Common myeloid progenitor, CD34-positive (primary cell): ENCODE measurements around the gene OTUD7B.

ENCODE experiments used
- CTCF ChIA-PET: fragments of 350-600 bp; sonication (Branson Sonifier 250); formaldehyde crosslinking; loops from one replicate; lab custom pipeline; 2021; ENCODE audit warnings: antibody characterized with exemption; lab: Charles Lee
- POLR2A ChIA-PET: fragments of 350-600 bp; sonication (Branson Sonifier 250); formaldehyde crosslinking; loops from one replicate; lab custom pipeline; 2021; ENCODE audit warnings: antibody characterized with exemption; lab: Charles Lee
- DNase-seq, 3 donors: peaks; one replicate each; pipeline versions ENCODE4 v3.0.0 to v3.0.0-alpha.2; 2013
- H3K27ac ChIP-seq, 2 experiments: 1 replicate in 1 of 2; 2 replicates in 1 of 2; pipeline ENCODE4 v1.7.0; 2013; ENCODE audit warnings: inconsistent platforms in 2 of 2, low read length in 2 of 2, mild to moderate bottlenecking in 2 of 2, low read depth in 1 of 2, moderate library complexity in 1 of 2; ENCODE audit not compliant: severe bottlenecking in 2 of 2, insufficient read depth in 1 of 2, poor library complexity in 1 of 2
- H3K27me3 ChIP-seq, 5 experiments: replicated peaks in 2 of 5; 1 replicate in 3 of 5; 2 replicates in 2 of 5; pipeline versions ENCODE4 v1.6.1 to v1.7.0; 2013; ENCODE audit warnings: low read length in 4 of 5, mild to moderate bottlenecking in 2 of 5, moderate library complexity in 2 of 5, inconsistent platforms in 1 of 5; ENCODE audit not compliant: insufficient read depth in 5 of 5, control insufficient read depth in 4 of 5
- H3K36me3 ChIP-seq, 4 experiments: 1 replicate in 2 of 4; 2 replicates in 2 of 4; pipeline versions ENCODE4 v1.6.1 to v1.7.0; 2013; ENCODE audit warnings: low read length in 3 of 4, control low read depth in 1 of 4, mild to moderate bottlenecking in 1 of 4; ENCODE audit not compliant: control insufficient read depth in 4 of 4, insufficient read depth in 4 of 4
- H3K4me1 ChIP-seq, 4 experiments: 1 replicate in 3 of 4; 2 replicates in 1 of 4; pipeline versions ENCODE4 v1.6.1 to v1.7.1; 2013; ENCODE audit warnings: low read length in 3 of 4, mild to moderate bottlenecking in 3 of 4, control low read depth in 1 of 4, inconsistent platforms in 1 of 4, moderate library complexity in 1 of 4; ENCODE audit not compliant: control insufficient read depth in 4 of 4, insufficient read depth in 4 of 4; ENCODE audit errors: control extremely low read depth in 1 of 4
- H3K4me3 ChIP-seq, 7 experiments: 1 replicate in 4 of 7; 2 replicates in 3 of 7; pipeline versions ENCODE4 v1.5.1 to v1.7.0; 2013; ENCODE audit warnings: mild to moderate bottlenecking in 7 of 7, low read length in 6 of 7, moderate library complexity in 6 of 7, inconsistent platforms in 2 of 7, low read depth in 2 of 7, control low read depth in 1 of 7; ENCODE audit not compliant: insufficient read depth in 4 of 7, control insufficient read depth in 1 of 7; ENCODE audit errors: extremely low read depth in 1 of 7
- H3K9me3 ChIP-seq, 5 experiments: 1 replicate in 4 of 5; 2 replicates in 1 of 5; pipeline versions ENCODE4 v1.6.1 to v1.7.1; 2013; ENCODE audit warnings: low read length in 4 of 5, mild to moderate bottlenecking in 2 of 5, inconsistent platforms in 1 of 5, low read depth in 1 of 5, moderate library complexity in 1 of 5; ENCODE audit not compliant: control insufficient read depth in 4 of 5, insufficient read depth in 2 of 5; ENCODE audit errors: control extremely low read depth in 1 of 5
- WGBS: methylation state at CpG from one replicate; pipeline ENCODE4 v1.1.5; 2013; ENCODE audit not compliant: insufficient coverage; 5-methylcytosine and 5-hydroxymethylcytosine counted together

Gene OTUD7B

DNA sequence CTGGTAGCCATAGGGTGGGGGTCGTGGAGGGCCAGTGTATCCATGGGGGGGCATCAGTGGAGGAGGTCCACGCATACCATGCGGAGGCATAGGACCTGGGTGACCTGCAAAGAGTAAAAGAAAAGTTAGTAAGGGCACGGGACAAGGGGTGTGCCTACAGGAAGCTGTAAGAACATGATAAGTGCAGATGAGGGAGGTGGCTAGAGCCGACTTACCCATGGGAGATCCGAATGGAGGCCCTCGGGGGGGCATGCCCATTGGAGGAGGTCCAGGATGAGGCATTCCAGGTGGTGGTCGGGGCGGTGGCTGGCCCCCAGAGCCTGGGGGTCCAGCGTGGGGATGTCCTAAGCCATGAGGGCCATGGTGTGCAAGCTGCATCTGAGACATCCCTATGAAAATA is 86.9 kb downstream of the OTUD7B start:
- ChIA-PET POLR2A (no interaction called here), CTCF (no interaction called here)
- Histone ChIP-seq H3K4me3 (no peak overlapping the region), H3K36me3 (peaks cover 12 to 51% (median 39%) of the 10 kb centered on the region in 4 experiments), H3K4me1 (peaks cover 5 to 24% (median 17%) of the 10 kb centered on the region in 4 experiments), H3K27ac (no peak overlapping the region), H3K27me3 (no peaks in the 10 kb centered on the region), H3K9me3 (no peaks in the 10 kb centered on the region)
- DNase-seq: no peak
- 89% methylated on average over 10 of the region's 10 CpGs for WGBS

DNA sequence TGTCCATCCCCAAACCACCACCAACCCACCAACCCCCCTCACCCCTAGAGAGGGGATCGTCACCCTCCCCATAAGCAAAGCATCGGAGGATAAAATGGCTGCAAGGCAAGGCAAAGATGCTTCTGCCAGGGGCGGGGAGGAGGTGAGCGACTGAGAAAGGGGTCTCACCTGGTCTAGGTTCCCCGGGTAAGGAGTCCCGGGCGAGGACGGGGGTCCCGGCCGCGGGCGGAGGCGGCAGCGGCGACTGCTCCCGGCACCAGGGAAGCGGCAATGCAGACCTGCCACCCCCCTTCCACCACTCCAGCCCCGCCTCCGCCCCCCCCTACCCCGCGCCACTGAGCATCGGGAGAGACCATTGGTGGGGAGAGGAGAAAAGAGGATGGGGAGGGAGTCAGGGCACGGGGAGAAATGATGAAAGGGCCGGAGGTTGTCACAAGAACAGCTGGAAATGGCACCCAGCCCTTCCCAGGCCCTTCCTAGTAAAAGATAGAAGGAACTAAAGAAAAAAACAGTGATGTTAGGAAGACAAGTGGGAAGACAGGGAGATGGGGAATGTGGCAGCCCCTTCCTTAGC is 92.9 kb downstream of the OTUD7B start, which contains the start of gene SV2A:
Gene SV2A (minus strand): TSS at position 274 of the 574 bp plus-strand sequence. CDS start 4,004 bp downstream, outside the sequence.
- ChIA-PET CTCF (no interaction called here), POLR2A (interaction anchor here (0.6 kb wide), 1 partner anchor 28 kb away, joined by 4 read pairs; no protein-coding TSS in a partner anchor)
- Histone ChIP-seq H3K27me3 (no peaks in the 10 kb centered on the region), H3K36me3 (peaks cover 5 to 16% (median 11%) of the 10 kb centered on the region in 4 experiments), H3K27ac (peak within 1 kb of the TSS in 1 of 2 experiments; percentile 72), H3K9me3 (no peaks in the 10 kb centered on the region), H3K4me1 (peaks cover 8 to 41% (median 35%) of the 10 kb centered on the region in 4 experiments), H3K4me3 (peak within 1 kb of the TSS; percentile 58 to 97 (median 81))
- WGBS: under 1% methylated on average over 14 of the region's 24 CpGs
- DNase-seq: peak; percentile 58 to 79 (median 76)

DNA sequence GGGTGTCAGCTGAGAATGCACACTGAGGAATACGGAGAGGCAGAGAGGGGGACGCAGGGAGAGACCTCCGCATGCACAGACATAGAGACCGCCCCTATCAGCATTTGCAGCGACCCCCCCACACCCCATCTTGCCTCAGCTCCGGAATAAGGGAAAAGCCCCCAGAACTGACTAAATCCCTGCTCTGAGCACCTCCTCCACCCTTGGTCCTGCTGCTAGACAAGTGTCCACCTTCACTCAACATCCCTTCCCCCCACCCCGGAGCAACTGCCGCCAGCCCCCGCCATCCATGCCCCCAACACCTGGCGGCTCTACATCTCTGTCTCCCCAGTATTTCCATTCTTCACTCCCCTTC is 93.7 kb downstream of the OTUD7B start:
- ChIA-PET POLR2A (interaction anchor here (1.6 to 1.9 kb wide), 2 partner anchors 11 to 29 kb away, joined by 5 to 13 read pairs; partner anchors contain the start of gene SF3B4), CTCF (interaction anchor here (0.7 to 1.3 kb wide), 3 partner anchors 13 to 28 kb away, joined by 3 to 4 read pairs (median 3); no protein-coding TSS in a partner anchor)
- Histone ChIP-seq H3K4me3 (peak overlapping the region; percentile 58 to 97 (median 81)), H3K27me3 (no peaks in the 10 kb centered on the region), H3K4me1 (peaks cover 8 to 41% (median 35%) of the 10 kb centered on the region in 4 experiments), H3K36me3 (peaks cover 4 to 19% (median 7%) of the 10 kb centered on the region in 4 experiments), H3K27ac (peak overlapping the region in 1 of 2 experiments; percentile 72), H3K9me3 (no peaks in the 10 kb centered on the region)
- no peak for DNase-seq
- 0% methylated on average over 3 of the region's 10 CpGs for WGBS

DNA sequence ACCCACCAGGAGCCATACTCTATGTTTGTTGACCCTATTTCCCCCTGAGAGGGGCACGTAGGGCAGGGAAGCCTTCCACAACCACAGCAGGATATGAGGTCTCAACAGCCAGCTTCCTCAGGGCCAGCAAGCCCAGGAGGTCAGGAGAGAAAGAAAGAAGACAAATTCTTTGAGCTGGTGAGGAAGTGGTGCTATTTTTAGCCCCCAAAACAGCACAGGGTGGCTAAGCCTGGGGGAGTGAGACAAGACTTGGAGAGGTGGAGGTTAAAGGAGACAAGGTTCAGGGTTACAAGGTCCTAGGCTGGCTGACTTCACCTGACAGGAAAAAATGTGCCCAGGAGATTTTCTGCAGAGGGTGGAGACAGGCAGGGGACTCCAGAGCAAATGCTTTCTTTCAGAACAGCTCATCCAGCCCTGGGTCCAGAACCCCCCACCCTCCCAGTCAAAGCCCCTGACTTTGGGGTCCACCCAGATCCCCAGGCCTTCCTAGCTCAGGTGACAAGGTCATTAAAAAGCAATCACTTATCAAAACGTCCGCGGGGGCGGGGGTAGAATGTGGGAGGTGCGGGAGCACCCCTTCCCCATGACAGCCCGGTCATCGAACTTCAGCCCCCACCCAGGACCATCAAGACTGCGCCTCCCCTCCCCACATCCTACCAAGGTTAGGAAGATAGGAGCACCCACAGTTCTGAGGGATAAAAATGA is 94.2 kb downstream of the OTUD7B start:
- peak overlapping the region; percentile 26 to 97 (median 81) for H3K4me3 ChIP-seq
- CTCF ChIA-PET: interaction anchor here (0.7 to 2.9 kb wide), 4 partner anchors 11 to 28 kb away, joined by 3 to 9 read pairs (median 4); no protein-coding TSS in a partner anchor

DNA sequence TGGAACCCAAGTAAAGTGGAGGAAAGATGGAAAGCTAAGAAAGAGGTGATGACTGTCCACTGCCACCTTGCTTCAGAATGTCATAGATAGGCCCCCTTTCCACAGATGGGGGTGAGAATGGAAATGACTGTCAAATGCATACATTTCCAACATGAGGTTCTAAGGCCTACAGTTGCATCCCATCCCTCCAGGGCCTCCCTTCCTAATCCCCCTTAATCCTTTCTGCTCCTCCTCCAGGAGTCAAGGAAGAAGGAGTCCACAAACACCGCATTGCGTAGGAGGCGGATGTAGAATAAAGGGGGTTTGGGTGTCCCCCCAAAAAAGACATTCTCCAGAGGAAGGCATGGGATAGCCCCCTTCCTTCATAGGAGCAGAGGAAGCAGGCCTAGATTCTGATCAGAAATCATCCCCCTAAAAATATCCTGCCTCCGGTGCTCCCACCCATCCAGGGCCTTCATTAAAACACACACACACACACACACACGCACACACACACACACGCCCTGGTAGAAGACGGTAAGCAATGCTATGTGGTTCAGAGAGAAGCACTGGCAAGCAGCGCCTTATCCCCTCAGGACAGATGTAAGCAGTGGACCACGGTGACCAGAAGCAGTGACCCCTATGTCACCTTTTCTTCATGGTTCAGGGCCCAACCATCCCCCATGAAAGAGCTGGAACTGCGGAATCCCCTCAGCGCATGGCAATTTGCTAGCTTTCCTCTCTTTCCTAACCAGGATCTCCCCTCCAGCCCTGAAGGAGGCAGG is 94.9 kb downstream of the OTUD7B start:
- Histone ChIP-seq H3K4me3 (peak overlapping the region in 5 of 7 experiments; percentile 26 to 97 (median 81)), H3K36me3 (peaks cover 0 to 32% (median 10%) of the 10 kb centered on the region in 4 experiments), H3K27ac (peak overlapping the region; percentile 33 to 72), H3K4me1 (peaks cover 8 to 41% (median 35%) of the 10 kb centered on the region in 4 experiments), H3K9me3 (no peaks in the 10 kb centered on the region), H3K27me3 (no peaks in the 10 kb centered on the region)
- ChIA-PET CTCF (interaction anchor here (1.0 to 2.9 kb wide), 2 partner anchors 11 to 27 kb away, joined by 4 to 9 read pairs; no protein-coding TSS in a partner anchor), POLR2A (interaction anchor here (0.9 to 1.9 kb wide), 3 partner anchors 11 to 28 kb away, joined by 3 to 13 read pairs (median 5); partner anchors contain the start of gene SF3B4)
- DNase-seq: peak; percentile 16 to 56 (median 40)
- WGBS: 54% methylated on average over 6 of the region's 11 CpGs

More for the DNA sequence above, 94.2 kb downstream of the OTUD7B start:
- Histone ChIP-seq H3K36me3 (peaks cover 0 to 24% (median 8%) of the 10 kb centered on the region in 4 experiments), H3K27ac (peak overlapping the region; percentile 33 to 72), H3K27me3 (no peaks in the 10 kb centered on the region), H3K9me3 (no peaks in the 10 kb centered on the region), H3K4me1 (peaks cover 8 to 41% (median 35%) of the 10 kb centered on the region in 4 experiments)
- WGBS: no CpG with 5 or more reads among the region's 9 CpGs
- peak in 2 of 3 donors; percentile 35 to 48 for DNase-seq
- POLR2A ChIA-PET: interaction anchor here (0.6 to 1.9 kb wide), 4 partner anchors 10 to 29 kb away, joined by 3 to 13 read pairs (median 4); partner anchors contain the start of gene SF3B4

DNA sequence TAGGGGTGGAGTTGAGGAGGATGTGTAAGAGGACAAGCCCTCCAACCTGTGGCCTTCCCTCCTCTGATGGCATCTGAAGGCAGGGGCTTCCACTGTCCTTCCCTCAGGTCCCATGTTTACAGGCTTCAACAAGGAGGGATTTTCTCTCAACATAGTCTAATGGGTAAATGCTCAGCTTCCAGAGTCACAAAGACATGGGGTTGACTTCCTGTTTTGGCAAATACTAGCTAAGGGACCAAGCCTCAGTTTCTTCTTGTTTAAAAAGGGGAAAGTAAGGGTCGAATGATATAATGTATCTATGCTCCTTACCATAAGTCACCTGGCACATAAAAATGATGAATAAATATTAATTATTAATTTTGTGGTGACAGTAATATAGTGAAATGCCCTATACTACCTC is 96.0 kb downstream of the OTUD7B start:
- Histone ChIP-seq H3K4me3 (no peak overlapping the region), H3K9me3 (no peaks in the 10 kb centered on the region), H3K4me1 (peaks cover 8 to 41% (median 35%) of the 10 kb centered on the region in 4 experiments), H3K36me3 (peaks cover 0 to 42% (median 15%) of the 10 kb centered on the region in 4 experiments), H3K27me3 (no peaks in the 10 kb centered on the region), H3K27ac (no peak overlapping the region)
- CTCF ChIA-PET: interaction anchor here (2.9 kb wide), 1 partner anchor 10 kb away, joined by 9 read pairs; no protein-coding TSS in a partner anchor
- DNase-seq: no peak
- POLR2A ChIA-PET: no interaction called here
- no CpG with 5 or more reads among the region's 1 CpG for WGBS
